Measurements from ENCODE around the gene PTCD2.
"Not testable (repeated sequence)": the region's sequence is repeated elsewhere in the genome, so short reads cannot be mapped to it uniquely, and the experiment has no call there.

DNA sequence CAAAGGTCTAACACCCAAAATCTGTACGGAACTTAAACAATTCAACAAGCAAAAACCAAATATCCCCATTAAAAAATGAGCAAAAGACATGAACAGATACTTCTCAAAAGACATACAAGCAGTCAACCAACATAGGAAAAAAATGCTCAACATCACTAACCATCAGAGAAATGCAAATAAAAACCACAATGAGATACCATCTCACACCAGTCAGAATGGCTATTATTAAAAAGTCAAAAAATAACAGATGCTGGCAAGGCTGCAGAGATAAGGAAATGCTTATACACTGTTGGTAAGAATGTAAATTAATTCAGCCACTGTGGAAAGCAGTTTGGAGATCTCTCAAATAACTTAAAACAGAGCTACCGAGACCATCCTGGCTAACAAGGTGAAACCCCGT, 22.0 kb upstream of the PTCD2 start:
- TF ChIP-seq POLR2AphosphoS5 (IDR thresholded peaks at IDR 0.05) = not testable (repeated sequence)
- TF ChIP-seq, protein P1, sequence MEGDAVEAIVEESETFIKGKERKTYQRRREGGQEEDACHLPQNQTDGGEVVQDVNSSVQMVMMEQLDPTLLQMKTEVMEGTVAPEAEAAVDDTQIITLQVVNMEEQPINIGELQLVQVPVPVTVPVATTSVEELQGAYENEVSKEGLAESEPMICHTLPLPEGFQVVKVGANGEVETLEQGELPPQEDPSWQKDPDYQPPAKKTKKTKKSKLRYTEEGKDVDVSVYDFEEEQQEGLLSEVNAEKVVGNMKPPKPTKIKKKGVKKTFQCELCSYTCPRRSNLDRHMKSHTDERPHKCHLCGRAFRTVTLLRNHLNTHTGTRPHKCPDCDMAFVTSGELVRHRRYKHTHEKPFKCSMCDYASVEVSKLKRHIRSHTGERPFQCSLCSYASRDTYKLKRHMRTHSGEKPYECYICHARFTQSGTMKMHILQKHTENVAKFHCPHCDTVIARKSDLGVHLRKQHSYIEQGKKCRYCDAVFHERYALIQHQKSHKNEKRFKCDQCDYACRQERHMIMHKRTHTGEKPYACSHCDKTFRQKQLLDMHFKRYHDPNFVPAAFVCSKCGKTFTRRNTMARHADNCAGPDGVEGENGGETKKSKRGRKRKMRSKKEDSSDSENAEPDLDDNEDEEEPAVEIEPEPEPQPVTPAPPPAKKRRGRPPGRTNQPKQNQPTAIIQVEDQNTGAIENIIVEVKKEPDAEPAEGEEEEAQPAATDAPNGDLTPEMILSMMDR (IDR thresholded peaks at IDR 0.05) = not testable (repeated sequence)

Data from esophagus muscularis mucosa (tissue), 3 donors.